HL-60/S4 treated with phorbol 12-myristate 13-acetate at 8.2 ng/mL for 4 days and 3 days (cell line): Measurements from ENCODE around the gene NNT.
"Not testable (repeated sequence)": the region's sequence is repeated elsewhere in the genome, so short reads cannot be mapped to it uniquely, and the experiment has no call there.

ENCODE experiments used
- in situ Hi-C: fragments of 300-500 bp; cut with MboI; formaldehyde crosslinking; loops from 2 replicates; pipeline ENCODE4 v1.15.0; 2022; ENCODE audit warnings: low sequenced_read_pairs

The NNT gene

GRCh38 chr5:43602461-43603343 is at the start of gene NNT:
TSS of gene NNT (plus strand) at chr5:43603180. CDS start at chr5:43609196, 6,016 bp downstream.
- in situ Hi-C loops, result no loop called here

- in situ Hi-C loops, result no loop called here
These were observed 49.6 kb upstream of the NNT start for GRCh38 chr5:43553381-43553780.

GRCh38 chr5:43554497-43554896 is 48.5 kb upstream of the NNT start:
- in situ Hi-C loops, result no loop called here

GRCh38 chr5:43555895-43556606 is 46.9 kb upstream of the NNT start:
- in situ Hi-C loops, result no loop called here

- in situ Hi-C loops, result not testable (repeated sequence)
These were observed 46.4 kb upstream of the NNT start for GRCh38 chr5:43556607-43556856.

GRCh38 chr5:43556857-43557542 is 46.0 kb upstream of the NNT start, which contains the start of gene PAIP1:
TSS of gene PAIP1 (minus strand) at chr5:43557077. CDS start at chr5:43556846, 231 bp downstream.
- in situ Hi-C loops, result no loop called here

GRCh38 chr5:43560128-43560527 is 42.9 kb upstream of the NNT start:
- in situ Hi-C loops, result no loop called here

- in situ Hi-C loops, result no loop called here
These were observed 41.6 kb upstream of the NNT start for GRCh38 chr5:43561356-43561755.

GRCh38 chr5:43563321-43563720 is 39.7 kb upstream of the NNT start:
- in situ Hi-C loops, result no loop called here

- in situ Hi-C loops, result no loop called here
These were observed 38.6 kb upstream of the NNT start for GRCh38 chr5:43564289-43564850.

GRCh38 chr5:43565043-43565442 is 37.9 kb upstream of the NNT start:
- in situ Hi-C loops, result no loop called here

- in situ Hi-C loops, result no loop called here
These were observed 35.0 kb upstream of the NNT start for GRCh38 chr5:43567967-43568366.

GRCh38 chr5:43569236-43569746 is 33.7 kb upstream of the NNT start:
- in situ Hi-C loops, result no loop called here

- in situ Hi-C loops, result no loop called here
These were observed 32.4 kb upstream of the NNT start for GRCh38 chr5:43570450-43571158.

GRCh38 chr5:43571237-43571636 is 31.7 kb upstream of the NNT start:
- in situ Hi-C loops, result no loop called here

- in situ Hi-C loops, result no loop called here
These were observed 30.6 kb upstream of the NNT start for GRCh38 chr5:43572357-43572756.

- in situ Hi-C loops, result no loop called here
These were observed 29.9 kb upstream of the NNT start for GRCh38 chr5:43573058-43573457.

- in situ Hi-C loops, result not testable (repeated sequence)
These were observed 22.4 kb upstream of the NNT start for GRCh38 chr5:43580402-43581210.

GRCh38 chr5:43581398-43581797 is 21.6 kb upstream of the NNT start:
- in situ Hi-C loops, result no loop called here
